Astrocyte (in vitro differentiated cells and primary cell): ENCODE results near the gene TTC23. TPM values are rescaled to one million over a fixed set of nuclear protein-coding genes. Genes with fewer than 3 reads are reported as not detected.

Experiments used
- DNase-seq: peaks from one replicate; pipeline ENCODE4 v3.0.0-alpha.2; 2010; ENCODE audit warnings: low read depth
- FAIRE-seq: peaks from 2 replicates; lab custom pipeline; 2011; peaks lifted over from hg19 to GRCh38; lab: Jason Lieb, UNC
- H2AFZ ChIP-seq: 2 replicates; pipeline ENCODE4 v1.6.0; 2012; ENCODE audit warnings: low read depth, low read length, inconsistent platforms
- H3K27ac ChIP-seq: 2 replicates; pipeline ENCODE4 v1.5.1; 2011; ENCODE audit warnings: low read depth, low read length, inconsistent platforms
- H3K27me3 ChIP-seq: 2 replicates; pipeline ENCODE4 v1.6.0; 2011; ENCODE audit warnings: low read length, inconsistent platforms; ENCODE audit not compliant: insufficient read depth
- H3K36me3 ChIP-seq: 2 replicates; pipeline ENCODE4 v1.5.1; 2011; ENCODE audit warnings: low read length, inconsistent platforms; ENCODE audit not compliant: insufficient read depth
- H3K4me1 ChIP-seq: 2 replicates; pipeline ENCODE4 v1.5.1; 2011; ENCODE audit warnings: low read length, inconsistent platforms; ENCODE audit not compliant: insufficient read depth
- H3K4me2 ChIP-seq: 2 replicates; pipeline ENCODE4 v1.6.0; 2012; ENCODE audit warnings: low read length, inconsistent platforms
- H3K4me3 ChIP-seq: 2 replicates; pipeline ENCODE4 v1.5.1; 2011; ENCODE audit warnings: low read depth, mild to moderate bottlenecking, low read length, inconsistent platforms; ENCODE audit not compliant: insufficient read depth
- H3K79me2 ChIP-seq: 2 replicates; pipeline ENCODE4 v1.6.0; 2012; ENCODE audit warnings: mild to moderate bottlenecking, low read length, inconsistent platforms; ENCODE audit not compliant: insufficient read depth
- H3K9ac ChIP-seq: 2 replicates; pipeline ENCODE4 v1.6.0; 2012; ENCODE audit warnings: mild to moderate bottlenecking, low read length, inconsistent platforms
- H3K9me3 ChIP-seq: 2 replicates; pipeline ENCODE4 v1.5.1; 2012; ENCODE audit warnings: low read depth, mild to moderate bottlenecking, low read length, inconsistent platforms; ENCODE audit not compliant: insufficient read depth
- H4K20me1 ChIP-seq: 2 replicates; pipeline ENCODE4 v1.6.0; 2012; ENCODE audit warnings: low read length, inconsistent platforms; ENCODE audit not compliant: insufficient read depth
- H3K27ac Mint-ChIP-seq: one replicate; pipeline ENCODE4 v1.8.0; 2021; ENCODE audit warnings: mild to moderate bottlenecking, mixed read lengths; ENCODE audit not compliant: unreplicated experiment
- H3K27me3 Mint-ChIP-seq: one replicate; pipeline ENCODE4 v1.8.0; 2021; ENCODE audit warnings: low read depth, mixed read lengths; ENCODE audit not compliant: unreplicated experiment
- H3K36me3 Mint-ChIP-seq: one replicate; pipeline ENCODE4 v1.8.0; 2021; ENCODE audit warnings: low read depth, mixed read lengths; ENCODE audit not compliant: unreplicated experiment
- H3K4me1 Mint-ChIP-seq: one replicate; pipeline ENCODE4 v1.8.0; 2021; ENCODE audit warnings: low read depth, mixed read lengths; ENCODE audit not compliant: unreplicated experiment
- H3K4me3 Mint-ChIP-seq: one replicate; pipeline ENCODE4 v1.8.0; 2021; ENCODE audit warnings: mild to moderate bottlenecking, moderate library complexity, mixed read lengths; ENCODE audit not compliant: unreplicated experiment
- H3K9me3 Mint-ChIP-seq: one replicate; pipeline ENCODE4 v1.8.0; 2021; ENCODE audit warnings: mild to moderate bottlenecking, mixed read lengths; ENCODE audit not compliant: unreplicated experiment
- EZH2 ChIP-seq: IDR thresholded peaks from 2 replicates; pipeline ENCODE4 v1.6.1; 2012; ENCODE audit warnings: mild to moderate bottlenecking, low read length, inconsistent platforms; ENCODE audit not compliant: insufficient read depth
- total RNA-seq: library from RNA; stranded (reverse); gene quantifications from 2 replicates; pipeline ENCODE4 v1.2.1, GENCODE V29; 2021
- TF ChIP-seq, protein P1 (sequence below): IDR thresholded peaks from 2 replicates; pipeline ENCODE4 v1.5.1; 2011; ENCODE audit warnings: low read depth, mild to moderate bottlenecking, inconsistent platforms, low read length, moderate library complexity; ENCODE audit not compliant: insufficient read depth

The TTC23 gene
- total RNA-seq, 1 donor from 2014 or later, result 20.2 TPM

DNA sequence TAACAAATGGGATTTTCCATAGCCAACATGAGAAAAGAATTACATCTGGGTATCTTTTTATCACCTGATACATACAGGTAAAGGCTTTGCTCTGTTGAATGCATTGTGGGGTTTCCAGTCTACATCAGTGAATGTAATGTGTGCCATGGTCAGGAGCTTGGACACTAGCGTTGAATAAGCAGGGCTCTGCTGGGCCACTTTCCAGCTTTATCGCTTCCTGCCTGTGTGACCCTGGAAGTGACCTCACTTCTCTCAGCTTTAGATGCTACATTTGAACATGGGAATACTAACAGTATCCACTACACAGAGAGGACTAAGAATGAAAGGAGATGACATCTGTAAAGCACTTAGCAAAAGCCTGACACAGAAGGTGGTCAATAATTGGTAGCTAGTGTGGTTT, 40.1 kb downstream of the TTC23 start:
- Histone ChIP-seq H3K4me2 (no peak overlapping the region), H3K9me3 (no peaks in the 10 kb centered on the region), H4K20me1 (no peaks in the 10 kb centered on the region), H2AFZ (no peak overlapping the region), H3K27me3 (no peaks in the 10 kb centered on the region), H3K4me3 (no peak overlapping the region), H3K4me1 (peaks cover 7% of the 10 kb centered on the region), H3K36me3 (peaks cover 9% of the 10 kb centered on the region), H3K27ac (no peak overlapping the region), H3K9ac (no peak overlapping the region), H3K79me2 (no peaks in the 10 kb centered on the region)
- FAIRE-seq, result no peak
- Mint-ChIP-seq H3K4me1 (peaks cover 14% of the 10 kb centered on the region), H3K36me3 (peaks cover 12% of the 10 kb centered on the region), H3K27ac (no peak overlapping the region), H3K27me3 (no peaks in the 10 kb centered on the region), H3K4me3 (no peak overlapping the region), H3K9me3 (peaks cover 3% of the 10 kb centered on the region)
- no peak for TF ChIP-seq EZH2
- TF ChIP-seq, protein P1, sequence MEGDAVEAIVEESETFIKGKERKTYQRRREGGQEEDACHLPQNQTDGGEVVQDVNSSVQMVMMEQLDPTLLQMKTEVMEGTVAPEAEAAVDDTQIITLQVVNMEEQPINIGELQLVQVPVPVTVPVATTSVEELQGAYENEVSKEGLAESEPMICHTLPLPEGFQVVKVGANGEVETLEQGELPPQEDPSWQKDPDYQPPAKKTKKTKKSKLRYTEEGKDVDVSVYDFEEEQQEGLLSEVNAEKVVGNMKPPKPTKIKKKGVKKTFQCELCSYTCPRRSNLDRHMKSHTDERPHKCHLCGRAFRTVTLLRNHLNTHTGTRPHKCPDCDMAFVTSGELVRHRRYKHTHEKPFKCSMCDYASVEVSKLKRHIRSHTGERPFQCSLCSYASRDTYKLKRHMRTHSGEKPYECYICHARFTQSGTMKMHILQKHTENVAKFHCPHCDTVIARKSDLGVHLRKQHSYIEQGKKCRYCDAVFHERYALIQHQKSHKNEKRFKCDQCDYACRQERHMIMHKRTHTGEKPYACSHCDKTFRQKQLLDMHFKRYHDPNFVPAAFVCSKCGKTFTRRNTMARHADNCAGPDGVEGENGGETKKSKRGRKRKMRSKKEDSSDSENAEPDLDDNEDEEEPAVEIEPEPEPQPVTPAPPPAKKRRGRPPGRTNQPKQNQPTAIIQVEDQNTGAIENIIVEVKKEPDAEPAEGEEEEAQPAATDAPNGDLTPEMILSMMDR, result no peak
- no peak for DNase-seq

DNA sequence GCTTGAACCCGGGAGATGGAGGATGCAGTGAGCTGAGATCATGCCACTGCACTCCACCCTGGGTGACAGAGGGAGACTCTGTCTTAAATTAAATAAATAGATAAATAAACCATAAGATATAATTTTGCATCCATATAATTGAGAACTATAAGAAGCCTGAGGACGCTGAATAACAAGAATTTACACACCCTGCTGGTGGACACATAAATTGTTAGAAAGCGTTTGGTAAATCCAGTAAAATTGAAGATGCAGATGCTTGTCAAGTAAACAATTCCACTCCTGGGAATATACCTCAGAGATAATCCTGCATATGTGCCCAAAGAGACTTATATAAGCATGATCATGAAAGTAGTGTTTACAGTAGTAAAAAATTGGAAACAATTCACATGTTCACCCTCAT, 41.7 kb downstream of the TTC23 start:
- H4K20me1 ChIP-seq, result no peaks in the 10 kb centered on the region
- peaks cover 13% of the 10 kb centered on the region for H3K4me1 Mint-ChIP-seq
- H3K27me3 Mint-ChIP-seq, result no peaks in the 10 kb centered on the region
- H3K27ac ChIP-seq, result no peak overlapping the region
- H3K27ac Mint-ChIP-seq, result no peak overlapping the region
- no peak overlapping the region for H3K4me2 ChIP-seq
- peaks cover 9% of the 10 kb centered on the region for H3K36me3 ChIP-seq
- H3K36me3 Mint-ChIP-seq, result peaks cover 12% of the 10 kb centered on the region
- H3K4me3 Mint-ChIP-seq, result no peak overlapping the region
- H3K79me2 ChIP-seq, result no peaks in the 10 kb centered on the region
- H3K9ac ChIP-seq, result no peak overlapping the region
- H3K4me3 ChIP-seq, result no peak overlapping the region
- H3K4me1 ChIP-seq, result peaks cover 7% of the 10 kb centered on the region
- H2AFZ ChIP-seq, result no peak overlapping the region
- TF ChIP-seq, protein P1, result no peak
- TF ChIP-seq EZH2, result no peak
- H3K27me3 ChIP-seq, result no peaks in the 10 kb centered on the region
- H3K9me3 ChIP-seq, result no peaks in the 10 kb centered on the region
- no peak for FAIRE-seq
- no peak for DNase-seq
- H3K9me3 Mint-ChIP-seq, result peaks cover 3% of the 10 kb centered on the region

DNA sequence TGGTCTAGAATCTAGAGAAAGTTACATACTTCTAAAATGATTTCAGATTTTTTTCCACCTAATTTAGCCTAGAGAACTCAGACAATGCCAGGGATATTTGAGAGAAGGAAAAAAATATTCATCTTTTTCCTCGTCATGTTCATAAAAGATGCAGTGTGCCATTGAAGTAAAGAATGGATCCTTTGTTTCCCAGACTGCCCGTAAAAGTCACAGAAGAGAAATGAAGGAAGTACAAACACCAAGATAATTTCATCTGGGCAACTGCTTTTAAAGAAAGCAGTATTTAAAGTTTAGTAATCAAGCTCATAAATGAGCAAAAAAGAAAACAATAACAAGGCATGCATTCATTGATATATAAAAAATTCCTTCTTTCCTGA, 47.2 kb downstream of the TTC23 start:
- Mint-ChIP-seq H3K27ac (no peak overlapping the region), H3K4me1 (peaks cover 2% of the 10 kb centered on the region), H3K27me3 (no peaks in the 10 kb centered on the region), H3K36me3 (peaks cover 13% of the 10 kb centered on the region), H3K9me3 (peaks cover 3% of the 10 kb centered on the region), H3K4me3 (no peak overlapping the region)
- Histone ChIP-seq H3K79me2 (no peaks in the 10 kb centered on the region), H4K20me1 (no peaks in the 10 kb centered on the region), H3K36me3 (peaks cover 4% of the 10 kb centered on the region), H3K9ac (no peak overlapping the region), H3K27ac (no peak overlapping the region), H3K4me2 (no peak overlapping the region), H3K9me3 (no peaks in the 10 kb centered on the region), H2AFZ (no peak overlapping the region), H3K4me1 (no peaks in the 10 kb centered on the region), H3K27me3 (no peaks in the 10 kb centered on the region), H3K4me3 (no peak overlapping the region)
- no peak for TF ChIP-seq EZH2
- TF ChIP-seq, protein P1, result no peak
- FAIRE-seq (no peak), DNase-seq (no peak)
